Erythroblast (primary cell): ENCODE measurements around the gene GOLGA8Q.
"Not testable (repeated sequence)": the region's sequence is repeated elsewhere in the genome, so short reads cannot be mapped to it uniquely, and the experiment has no call there.

Source experiments
- GATA1 ChIP-seq: IDR thresholded peaks from 2 replicates; pipeline ENCODE4 v1.6.1; 2011; ENCODE audit warnings: low read depth, mild to moderate bottlenecking, control low read depth, low read length, moderate library complexity
- POLR2A ChIP-seq: IDR thresholded peaks from 2 replicates; pipeline ENCODE4 v1.6.1; 2011; ENCODE audit warnings: mild to moderate bottlenecking, low read length

GRCh38 chr15:30514545-30514944 is 37.3 kb upstream of the GOLGA8Q start:
- TF ChIP-seq POLR2A, GATA1: not testable (repeated sequence)
